ENCODE results near the gene PBLD.
"Not testable (repeated sequence)": the region's sequence is repeated elsewhere in the genome, so short reads cannot be mapped to it uniquely, and the experiment has no call there.

Gene PBLD

DNA sequence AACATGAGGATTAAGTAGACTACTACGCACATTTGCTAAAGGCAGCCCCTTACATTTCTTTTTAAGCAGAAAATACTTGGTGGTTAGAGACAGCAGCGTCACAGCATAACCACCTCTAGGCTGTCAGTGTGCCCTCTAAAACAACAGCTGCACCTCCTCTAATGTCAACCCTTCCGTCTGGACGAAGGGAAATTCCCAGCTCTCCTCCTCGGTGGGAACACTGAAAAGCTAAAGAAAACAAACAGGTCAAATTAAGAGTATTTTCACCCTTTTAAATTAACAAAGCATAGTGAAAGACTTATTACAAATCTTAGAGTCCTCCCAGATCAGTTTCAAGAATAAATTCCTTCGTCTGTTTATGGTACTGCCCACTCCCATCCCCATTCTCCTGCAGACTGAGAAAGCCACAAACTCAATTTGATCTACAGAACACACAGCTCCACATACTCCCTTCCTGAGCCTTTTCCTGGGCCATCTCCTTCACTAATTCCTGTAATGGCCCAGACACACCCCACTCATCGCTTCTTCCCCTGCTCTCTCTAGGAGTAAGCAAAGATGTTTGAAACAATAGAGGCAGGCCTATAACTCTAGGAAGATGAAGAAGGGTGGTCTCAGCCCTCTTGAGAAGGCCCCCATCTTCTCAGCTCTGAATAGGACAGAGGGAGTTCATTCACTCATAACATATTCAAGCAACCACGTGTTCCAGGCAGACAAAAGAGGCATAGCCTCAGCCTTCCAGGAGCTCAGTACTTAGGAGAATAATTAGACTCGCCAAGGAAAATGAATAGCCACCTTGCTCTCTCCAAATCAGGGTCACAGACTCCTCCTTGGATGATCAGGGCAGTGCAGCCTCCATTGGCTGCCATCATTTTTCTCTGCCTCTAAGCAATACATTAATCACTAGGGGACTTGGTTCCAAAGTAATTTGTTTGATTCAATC, 48.4 kb downstream of the PBLD start:
- DNase-seq (ENCODE audit: low read depth in 4 of 4, low spot score in 1 of 4): no peak

- no peak for DNase-seq (ENCODE audit: low read depth in 4 of 4, low spot score in 1 of 4)
These were observed 52.0 kb downstream of the PBLD start for GRCh38 chr10:68280758-68281157.

DNA sequence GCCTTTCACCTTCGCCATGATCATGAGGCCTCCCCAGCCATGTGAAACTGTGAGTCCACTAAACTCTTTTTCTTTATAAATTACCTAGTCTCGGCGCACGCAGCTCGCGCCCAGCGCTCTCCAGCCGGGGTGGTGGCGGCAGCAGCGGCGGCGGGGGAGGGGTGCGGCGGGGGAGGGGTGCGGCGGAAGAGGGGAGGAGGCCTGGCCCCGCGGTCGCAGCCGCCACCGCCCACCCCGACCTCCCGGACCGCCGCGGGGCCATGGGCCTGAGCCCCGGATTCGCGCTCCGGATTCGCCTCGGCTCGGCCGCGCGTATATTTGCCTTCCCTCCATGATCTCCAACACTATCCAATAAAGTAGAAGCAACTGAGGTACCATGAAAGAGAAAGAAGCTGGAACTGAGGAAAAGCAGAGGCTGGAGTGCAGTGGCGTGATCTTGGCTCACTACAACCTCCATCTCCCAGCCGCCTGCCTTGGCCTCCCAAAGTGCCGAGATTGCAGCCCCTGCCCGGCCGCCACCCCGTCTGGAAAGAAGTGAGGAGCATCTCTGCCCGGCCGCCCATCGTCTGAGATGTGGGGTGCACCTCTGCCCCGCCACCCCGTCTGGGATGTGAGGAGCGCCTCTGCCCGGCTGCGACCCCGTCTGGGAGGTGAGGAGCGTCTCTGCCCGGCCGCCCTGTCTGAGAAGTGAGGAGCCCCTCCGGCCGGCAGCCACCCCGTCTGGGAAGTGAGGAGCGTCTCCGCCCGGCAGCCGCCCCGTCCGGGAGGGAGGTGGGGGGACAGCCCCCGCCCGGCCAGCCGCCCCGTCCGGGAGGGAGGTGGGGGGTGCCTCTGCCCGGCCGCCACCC, 53.6 kb downstream of the PBLD start:
- not testable (repeated sequence) for DNase-seq (ENCODE audit: low read depth in 4 of 4, low spot score in 1 of 4)

GRCh38 chr10:68277814-68278213, 54.9 kb downstream of the PBLD start:
- not testable (repeated sequence) for DNase-seq (ENCODE audit: low read depth in 4 of 4, low spot score in 1 of 4)

GRCh38 chr10:68276224-68276623, 56.5 kb downstream of the PBLD start:
- DNase-seq (ENCODE audit: low read depth in 4 of 4, low spot score in 1 of 4): no peak

- no peak for DNase-seq (ENCODE audit: low read depth in 4 of 4, low spot score in 1 of 4)
These were observed 57.1 kb downstream of the PBLD start for GRCh38 chr10:68275600-68276126.

- no peak for DNase-seq (ENCODE audit: low read depth in 4 of 4, low spot score in 1 of 4)
These were observed 59.9 kb downstream of the PBLD start for GRCh38 chr10:68272833-68273232.

DNA sequence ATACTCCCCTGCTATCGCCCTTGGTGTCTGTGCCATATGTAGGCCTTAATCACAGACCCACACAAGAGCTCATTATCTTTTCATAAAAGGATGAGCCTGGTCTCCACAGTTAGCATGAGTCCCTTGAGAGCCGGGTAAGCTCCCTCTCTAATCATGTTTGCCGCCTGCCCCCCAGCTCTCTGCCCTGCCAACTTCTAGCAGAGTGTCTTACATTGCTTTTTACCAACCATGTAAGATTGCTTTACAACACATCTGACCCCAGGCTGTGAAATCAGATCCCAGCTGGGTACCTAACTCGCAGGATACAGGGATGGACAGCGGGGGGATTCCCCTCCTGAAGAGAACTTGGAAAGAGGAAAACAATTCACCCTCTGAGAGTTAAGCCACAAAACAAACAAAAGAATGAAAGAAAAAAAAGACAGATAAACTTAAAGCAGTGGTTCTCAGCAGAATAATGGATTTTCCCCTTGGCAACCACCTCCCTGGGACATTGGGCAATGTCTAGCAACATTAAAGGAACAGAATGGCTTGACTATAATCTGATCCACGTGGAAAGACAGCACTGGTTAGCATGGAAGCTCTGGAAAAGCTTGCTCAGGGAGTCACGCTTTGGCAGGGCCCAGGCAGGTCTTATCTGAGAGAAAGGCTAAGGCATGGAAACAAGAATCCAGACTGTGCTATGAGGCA, 61.4 kb downstream of the PBLD start:
- DNase-seq (ENCODE audit: low read depth in 4 of 4, low spot score in 1 of 4): no peak

DNA sequence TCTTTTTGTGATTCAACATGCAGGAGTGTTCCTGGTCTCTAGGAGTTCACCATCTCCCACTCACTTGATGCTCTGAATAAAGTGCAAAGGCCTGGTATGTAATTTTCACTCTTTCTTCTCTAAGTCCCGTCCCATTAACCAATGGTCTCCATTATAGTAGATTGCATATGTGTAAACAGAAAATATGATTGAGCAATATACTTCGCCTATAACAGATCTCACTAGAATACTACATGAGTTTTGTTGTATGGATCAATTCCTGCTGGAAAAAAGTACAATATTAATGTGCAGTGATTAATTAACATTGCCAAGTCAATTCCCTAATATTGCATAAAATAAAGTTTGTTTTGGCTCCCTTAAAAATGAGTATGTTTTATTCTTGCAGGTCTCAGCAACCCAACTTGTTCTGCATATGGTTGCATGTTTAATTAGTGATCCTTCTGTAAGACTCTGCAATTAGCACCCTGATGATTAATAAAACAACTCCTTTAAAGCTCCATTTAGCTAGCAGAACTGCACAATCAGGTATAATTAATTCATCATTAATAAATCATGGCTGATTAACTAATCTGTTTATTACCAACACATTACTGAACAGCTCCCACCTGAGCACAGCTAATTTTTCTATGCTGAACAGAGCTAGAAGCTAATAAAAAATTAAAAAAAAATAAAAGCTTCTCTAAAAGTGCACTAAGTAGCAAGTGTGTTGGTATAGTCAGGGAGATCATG, 63.0 kb downstream of the PBLD start:
- DNase-seq (ENCODE audit: low read depth in 4 of 4, low spot score in 1 of 4): no peak

DNA sequence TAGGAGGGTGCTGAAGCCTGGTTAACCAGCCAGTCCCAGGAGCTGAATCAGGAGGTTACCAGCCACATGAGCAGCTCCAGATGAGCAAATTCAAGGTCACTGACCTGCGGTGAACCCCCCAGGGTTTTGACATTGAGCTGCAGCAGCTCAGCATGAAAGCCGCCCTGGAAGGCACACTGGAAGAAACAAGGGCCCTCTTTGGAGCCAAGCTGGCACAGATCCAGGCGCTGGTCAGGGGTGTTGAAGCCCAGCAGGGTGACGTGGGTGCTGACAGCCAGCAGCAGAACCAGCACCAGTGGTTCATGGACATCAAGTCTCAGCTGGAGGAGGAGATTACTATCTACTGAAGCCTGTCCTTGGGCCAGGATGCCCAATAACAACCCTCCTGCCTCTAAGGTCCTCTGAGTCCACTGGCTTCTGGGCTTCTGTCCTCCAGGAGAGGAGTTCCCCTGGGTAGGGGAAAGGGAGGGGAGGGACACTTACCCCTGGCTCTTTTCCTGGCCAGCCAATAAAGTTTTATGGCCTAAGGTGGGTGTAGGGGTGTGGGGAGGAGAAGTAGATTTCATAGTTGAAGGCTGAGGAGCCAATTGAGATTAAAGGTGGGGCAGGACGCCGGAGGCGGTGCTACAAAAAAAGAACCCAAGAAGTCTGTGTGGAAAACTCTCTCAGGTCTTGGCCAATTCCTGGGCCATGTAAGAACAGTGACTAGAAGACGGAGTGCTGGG, 71.4 kb downstream of the PBLD start:
- DNase-seq (ENCODE audit: low read depth in 4 of 4, low spot score in 1 of 4): no peak

- DNase-seq (ENCODE audit: low read depth in 4 of 4, low spot score in 1 of 4): no peak
These were observed 79.4 kb downstream of the PBLD start for GRCh38 chr10:68253346-68253745.

DNA sequence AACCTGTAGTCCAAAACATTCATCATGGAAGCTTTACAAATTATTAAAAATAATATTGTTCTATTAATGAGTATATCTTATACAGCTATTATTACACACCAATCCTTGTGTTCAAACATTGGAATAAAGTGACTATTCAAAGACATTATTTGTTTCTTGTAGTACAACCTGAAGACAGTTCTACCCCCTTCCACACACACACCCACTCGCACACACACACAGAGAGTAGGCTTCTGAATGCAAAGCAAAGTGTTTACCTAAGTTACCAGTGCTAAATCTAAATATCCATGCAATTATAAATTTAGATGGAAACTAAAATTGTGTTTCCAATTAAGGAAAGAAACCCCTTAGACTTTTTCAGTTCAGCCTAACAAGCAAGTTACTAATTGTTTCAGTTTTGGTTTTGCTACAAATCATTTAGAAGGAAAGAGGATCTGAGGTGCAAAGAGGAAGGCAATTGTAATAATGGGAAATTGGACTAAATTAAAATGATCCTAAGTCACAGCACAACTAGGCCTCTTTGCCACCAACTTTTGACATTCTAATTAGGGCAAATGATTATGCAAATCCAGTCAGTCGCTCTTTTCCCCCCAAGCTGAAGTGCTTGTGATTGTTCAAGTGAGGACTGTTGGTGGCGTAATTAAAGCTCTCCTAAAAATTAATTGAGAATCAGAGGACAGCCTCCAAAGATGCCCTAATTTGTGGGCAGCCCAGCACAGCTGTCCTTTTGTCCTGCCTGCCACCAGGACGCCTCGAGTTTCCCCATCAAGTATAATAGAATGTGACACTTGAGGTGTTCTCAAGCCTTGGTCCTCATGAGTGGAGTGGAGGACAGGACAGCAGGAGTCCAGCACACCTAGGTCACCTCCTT, 80.9 kb downstream of the PBLD start:
- DNase-seq (ENCODE audit: low read depth in 4 of 4, low spot score in 1 of 4): no peak

DNA sequence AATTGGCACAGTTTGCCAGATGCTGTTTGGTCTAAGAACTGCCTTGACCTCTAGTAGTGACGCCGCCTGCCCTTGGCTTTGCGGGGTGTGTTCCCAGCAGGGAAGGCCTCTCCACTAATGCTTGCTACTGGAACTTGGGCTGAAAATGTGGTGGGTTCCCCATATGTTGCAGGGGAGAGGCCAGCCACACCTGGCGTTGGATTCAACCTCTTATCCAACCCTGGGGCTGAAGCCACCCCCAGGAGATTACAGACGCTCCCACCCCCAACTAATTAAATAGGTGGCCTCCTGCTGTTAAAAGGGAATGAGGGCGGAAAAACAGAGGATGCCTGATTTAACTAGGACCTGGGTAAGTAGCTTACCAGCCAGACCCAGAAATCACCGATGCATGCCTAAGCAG, 81.6 kb downstream of the PBLD start:
- DNase-seq (ENCODE audit: low read depth in 4 of 4, low spot score in 1 of 4): no peak

DNA sequence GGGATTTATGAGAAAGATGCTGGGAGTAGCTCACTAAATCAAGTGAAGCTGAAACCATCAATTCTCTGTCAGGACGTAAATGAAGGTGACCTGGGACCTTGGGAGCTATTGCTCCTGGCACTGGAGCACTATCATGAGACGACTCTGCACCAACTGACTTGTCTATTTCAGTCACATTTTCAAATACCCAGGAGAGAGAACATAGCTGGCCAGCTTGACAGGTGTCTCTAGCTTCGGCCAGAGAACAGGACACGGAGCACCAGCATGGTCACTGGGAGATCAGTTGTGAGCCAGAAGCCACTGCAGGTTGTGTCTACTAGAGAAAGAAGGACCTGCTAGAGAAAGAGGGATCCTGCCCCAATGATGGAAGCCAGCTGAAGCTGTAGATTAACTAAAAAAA, 83.4 kb downstream of the PBLD start:
- no peak for DNase-seq (ENCODE audit: low read depth in 4 of 4, low spot score in 1 of 4)

DNA sequence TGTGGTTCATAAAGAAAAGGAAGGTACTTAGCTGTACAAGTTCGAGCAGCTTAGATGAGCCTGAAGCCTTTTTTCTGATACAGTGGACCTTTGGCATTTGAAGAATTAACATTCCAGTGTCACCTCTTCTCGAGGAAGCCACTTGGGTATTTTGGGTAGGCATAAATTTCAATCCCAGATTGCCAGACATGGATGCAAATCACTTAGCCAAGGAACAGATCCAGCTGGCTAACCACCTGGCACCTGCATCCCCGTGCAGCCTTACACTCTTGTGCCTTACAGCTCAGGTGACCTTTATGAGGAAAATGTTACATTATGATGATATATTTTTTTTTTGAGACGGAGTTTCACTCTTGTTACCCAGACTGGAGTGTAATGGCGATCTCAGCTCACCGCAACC, 84.8 kb downstream of the PBLD start:
- DNase-seq (ENCODE audit: low read depth in 4 of 4, low spot score in 1 of 4): no peak

DNA sequence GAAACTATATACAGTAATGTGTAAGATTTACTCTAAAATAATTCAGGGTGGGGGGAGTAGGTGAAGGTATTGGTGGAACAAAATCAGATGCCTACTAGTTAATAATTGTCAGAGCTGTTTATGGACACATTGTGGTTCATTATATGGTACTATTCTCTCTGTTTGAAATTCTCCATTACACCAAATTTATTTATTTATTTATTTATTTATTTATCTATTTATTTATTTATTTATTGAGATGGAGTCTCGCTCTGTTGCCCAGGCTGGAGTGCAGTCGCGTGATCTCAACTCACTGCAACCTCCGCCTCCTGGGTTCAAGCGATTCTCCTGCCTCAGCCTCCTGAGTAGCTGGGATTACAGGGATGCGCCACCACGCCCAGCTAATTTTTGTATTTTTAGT, 86.3 kb downstream of the PBLD start:
- DNase-seq (ENCODE audit: low read depth in 4 of 4, low spot score in 1 of 4): not testable (repeated sequence)

- no peak for DNase-seq (ENCODE audit: low read depth in 4 of 4, low spot score in 1 of 4)
These were observed 90.7 kb downstream of the PBLD start for GRCh38 chr10:68242051-68242450.

- no peak for DNase-seq (ENCODE audit: low read depth in 4 of 4, low spot score in 1 of 4)
These were observed 93.1 kb downstream of the PBLD start for GRCh38 chr10:68239596-68240150.

DNA sequence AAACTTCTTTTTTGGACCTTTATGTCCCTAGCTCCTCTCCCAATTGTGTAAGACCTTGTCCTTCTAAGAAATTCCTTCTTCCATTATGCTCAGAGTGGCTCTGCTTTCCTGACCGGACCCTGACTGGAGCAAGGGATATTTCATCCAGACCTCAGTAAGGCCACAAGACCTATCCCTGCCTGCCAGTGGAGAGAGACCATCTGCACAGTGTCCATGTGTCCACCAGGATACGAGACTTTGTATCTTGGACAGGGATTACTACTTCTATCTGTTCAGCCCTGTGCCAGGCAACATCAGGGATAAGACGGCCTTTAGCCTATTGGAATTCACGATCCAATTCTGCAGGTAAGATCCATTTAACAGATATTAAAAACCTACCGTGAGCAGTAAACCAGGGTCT, 93.7 kb downstream of the PBLD start:
- DNase-seq (ENCODE audit: low read depth in 4 of 4, low spot score in 1 of 4): no peak
